ENCODE data around the gene TRNAU1AP. TPM values are rescaled to one million over a fixed set of nuclear protein-coding genes. Genes with fewer than 3 reads are reported as not detected.
"Not testable (repeated sequence)": the region's sequence is repeated elsewhere in the genome, so short reads cannot be mapped to it uniquely, and the experiment has no call there.

The TRNAU1AP gene
- total RNA-seq, 2 donors from 2014 or later: 43.1 to 44.3 TPM

DNA sequence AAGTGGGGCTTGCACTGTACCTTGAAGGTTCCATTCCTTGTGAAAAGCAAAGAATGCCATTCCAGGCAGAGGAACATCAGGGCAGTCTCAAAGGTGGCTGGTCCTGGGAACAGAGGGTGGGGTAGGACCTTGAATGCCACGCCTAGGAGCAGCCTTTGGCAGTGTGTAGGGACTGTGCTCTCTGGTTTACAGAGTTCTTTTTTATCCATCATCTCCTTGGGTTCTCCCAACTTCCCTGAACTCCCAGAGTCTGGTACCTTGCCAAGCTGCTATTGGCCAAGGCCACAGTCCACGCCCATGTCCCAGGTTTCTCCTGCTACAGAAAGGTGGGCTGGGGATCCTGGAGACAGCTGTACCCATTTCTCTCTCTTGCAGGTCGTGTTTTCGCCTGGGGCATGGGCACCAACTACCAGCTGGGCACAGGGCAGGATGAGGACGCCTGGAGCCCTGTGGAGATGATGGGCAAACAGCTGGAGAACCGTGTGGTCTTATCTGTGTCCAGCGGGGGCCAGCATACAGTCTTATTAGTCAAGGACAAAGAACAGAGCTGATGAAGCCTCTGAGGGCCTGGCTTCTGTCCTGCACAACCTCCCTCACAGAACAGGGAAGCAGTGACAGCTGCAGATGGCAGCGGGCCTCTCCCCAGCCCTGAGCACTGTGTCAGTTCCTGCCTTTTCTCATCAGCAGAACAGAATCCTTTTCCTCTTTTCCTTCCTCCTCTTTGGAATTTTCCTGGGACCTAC lies 15.3 kb upstream of the TRNAU1AP start:
- Mint-ChIP-seq H3K27me3 (no peaks in the 10 kb centered on the region), H3K4me1 (ENCODE audit: low read depth in 2 of 2) (no peaks in the 10 kb centered on the region), H3K4me3 (no peak overlapping the region), H3K36me3 (peaks cover 6% of the 10 kb centered on the region), H3K9me3 (no peaks in the 10 kb centered on the region), H3K27ac (no peak overlapping the region)
- ATAC-seq (no peak), DNase-seq (ENCODE audit: low spot score) (no peak)

DNA sequence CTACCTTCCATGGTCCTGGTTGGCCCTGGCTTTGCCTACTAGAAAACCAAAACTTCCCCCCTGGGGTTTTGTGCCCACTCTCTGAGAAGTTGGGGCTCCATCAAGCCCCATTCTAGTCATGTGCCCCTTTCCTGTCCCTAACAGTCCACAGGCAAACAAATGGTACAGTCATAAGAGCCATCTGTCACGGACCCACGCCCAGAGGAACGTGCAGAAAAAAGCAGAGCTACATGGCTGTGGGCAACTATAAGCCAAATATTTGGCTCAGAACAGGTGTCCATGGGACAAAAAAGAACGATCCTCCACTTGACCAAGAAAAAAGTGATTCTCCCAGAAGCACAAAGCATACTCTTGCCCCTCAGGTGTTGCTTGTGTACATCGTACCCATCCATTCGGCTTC lies 14.6 kb upstream of the TRNAU1AP start:
- Mint-ChIP-seq H3K27ac (no peak overlapping the region), H3K4me3 (no peak overlapping the region), H3K4me1 (ENCODE audit: low read depth in 2 of 2) (no peaks in the 10 kb centered on the region), H3K27me3 (no peaks in the 10 kb centered on the region), H3K9me3 (no peaks in the 10 kb centered on the region), H3K36me3 (peaks cover 6% of the 10 kb centered on the region)
- ATAC-seq: no peak
- DNase-seq (ENCODE audit: low spot score): no peak

DNA sequence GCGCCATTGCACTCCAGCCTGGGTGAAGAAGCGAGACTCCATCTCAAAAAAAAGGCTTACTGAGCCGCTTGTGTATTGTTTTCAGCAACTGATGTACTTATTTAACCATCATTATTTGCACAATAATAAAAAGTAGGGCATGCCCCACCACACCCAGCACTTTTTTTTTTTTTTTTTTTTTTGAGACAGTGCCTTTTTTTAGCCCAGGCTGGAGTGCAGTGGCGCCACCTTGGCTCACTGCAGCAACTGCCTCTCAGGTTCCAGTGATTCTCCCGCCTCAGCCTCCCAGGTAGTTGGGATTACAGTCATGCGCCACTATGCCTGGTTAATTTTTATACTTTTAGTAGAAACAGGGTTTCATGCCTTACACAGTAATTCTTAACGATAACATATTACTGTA lies 12.2 kb upstream of the TRNAU1AP start:
- H3K27me3 Mint-ChIP-seq: no peaks in the 10 kb centered on the region
- ATAC-seq (no peak), DNase-seq (ENCODE audit: low spot score) (no peak)
- no peaks in the 10 kb centered on the region for H3K4me1 Mint-ChIP-seq (ENCODE audit: low read depth in 2 of 2)
- H3K4me3 Mint-ChIP-seq: no peak overlapping the region
- no peak overlapping the region for H3K27ac Mint-ChIP-seq
- no peaks in the 10 kb centered on the region for H3K9me3 Mint-ChIP-seq
- H3K36me3 Mint-ChIP-seq: no peaks in the 10 kb centered on the region

GRCh38 chr1:28541414-28542015 lies 11.4 kb upstream of the TRNAU1AP start:
- DNase-seq (ENCODE audit: low spot score); H3K9me3 Mint-ChIP-seq; ATAC-seq; H3K27ac Mint-ChIP-seq; H3K4me1 Mint-ChIP-seq (ENCODE audit: low read depth in 2 of 2); H3K27me3 Mint-ChIP-seq; H3K36me3 Mint-ChIP-seq; H3K4me3 Mint-ChIP-seq: not testable (repeated sequence)

- Mint-ChIP-seq H3K27me3 (no peaks in the 10 kb centered on the region), H3K4me3 (no peak overlapping the region), H3K27ac (no peak overlapping the region), H3K4me1 (ENCODE audit: low read depth in 2 of 2) (no peaks in the 10 kb centered on the region), H3K9me3 (no peaks in the 10 kb centered on the region), H3K36me3 (no peaks in the 10 kb centered on the region)
- no peak for DNase-seq (ENCODE audit: low spot score)
- ATAC-seq: no peak
These were observed 7.6 kb upstream of the TRNAU1AP start for GRCh38 chr1:28545246-28545628.

- ATAC-seq (no peak), DNase-seq (ENCODE audit: low spot score) (no peak)
- Mint-ChIP-seq H3K4me1 (ENCODE audit: low read depth in 2 of 2) (peaks cover 5 to 9% of the 10 kb centered on the region in 2 donors), H3K4me3 (no peak overlapping the region), H3K36me3 (no peaks in the 10 kb centered on the region), H3K9me3 (no peaks in the 10 kb centered on the region), H3K27ac (no peak overlapping the region), H3K27me3 (no peaks in the 10 kb centered on the region)
These were observed 4.6 kb upstream of the TRNAU1AP start for GRCh38 chr1:28548318-28548717.

DNA sequence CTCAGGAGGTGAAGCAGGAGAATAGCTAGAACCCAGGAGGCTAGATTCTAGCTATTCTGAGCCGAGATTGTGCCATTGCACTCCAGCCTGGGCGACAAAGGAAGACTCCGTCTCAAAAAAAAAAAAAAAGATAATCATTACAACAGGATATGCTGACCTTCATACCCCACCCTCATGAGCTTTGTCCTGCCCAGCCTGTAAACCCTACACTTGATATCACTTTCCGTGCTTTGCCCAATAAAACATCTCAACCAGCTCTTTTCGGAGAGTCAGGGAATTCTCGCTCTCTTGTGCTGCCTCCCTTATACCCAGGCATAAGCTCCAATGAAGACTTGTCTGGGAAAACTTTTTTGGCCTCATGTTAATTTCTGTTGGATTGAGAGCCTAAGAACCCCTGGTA lies 1.5 kb upstream of the TRNAU1AP start:
- Mint-ChIP-seq H3K27ac (peak overlapping the region in 1 of 2 donors; percentile 95), H3K27me3 (no peaks in the 10 kb centered on the region), H3K36me3 (no peaks in the 10 kb centered on the region), H3K4me1 (ENCODE audit: low read depth in 2 of 2) (peaks cover 15% of the 10 kb centered on the region in 2 donors), H3K9me3 (no peaks in the 10 kb centered on the region), H3K4me3 (no peak overlapping the region)
- DNase-seq (ENCODE audit: low spot score): no peak
- ATAC-seq: no peak

DNA sequence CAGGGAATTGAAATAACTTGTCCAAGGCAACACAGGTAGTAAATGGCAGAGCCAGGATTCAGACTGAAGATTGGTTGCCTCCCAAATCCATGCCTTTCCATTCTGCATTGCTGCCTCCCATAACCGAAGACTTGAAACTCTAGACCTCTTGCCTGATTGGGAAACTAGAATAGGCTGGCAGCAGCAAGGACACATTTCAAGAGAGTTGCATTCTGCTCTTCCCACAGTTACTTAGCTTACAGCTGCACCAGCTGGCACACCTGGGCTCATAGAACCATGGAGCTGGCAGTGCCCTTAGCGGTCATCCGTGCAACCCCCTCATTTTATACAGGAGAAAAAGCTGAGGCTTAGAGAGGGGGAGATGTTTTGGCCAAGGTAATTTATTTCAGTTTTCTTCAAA lies 8.0 kb downstream of the TRNAU1AP start:
- no peaks in the 10 kb centered on the region for H3K9me3 Mint-ChIP-seq
- H3K36me3 Mint-ChIP-seq: no peaks in the 10 kb centered on the region
- H3K27me3 Mint-ChIP-seq: no peaks in the 10 kb centered on the region
- no peak for ATAC-seq
- no peak for DNase-seq (ENCODE audit: low spot score)
- H3K4me3 Mint-ChIP-seq: no peak overlapping the region
- H3K27ac Mint-ChIP-seq: no peak overlapping the region
- H3K4me1 Mint-ChIP-seq (ENCODE audit: low read depth in 2 of 2): no peaks in the 10 kb centered on the region

DNA sequence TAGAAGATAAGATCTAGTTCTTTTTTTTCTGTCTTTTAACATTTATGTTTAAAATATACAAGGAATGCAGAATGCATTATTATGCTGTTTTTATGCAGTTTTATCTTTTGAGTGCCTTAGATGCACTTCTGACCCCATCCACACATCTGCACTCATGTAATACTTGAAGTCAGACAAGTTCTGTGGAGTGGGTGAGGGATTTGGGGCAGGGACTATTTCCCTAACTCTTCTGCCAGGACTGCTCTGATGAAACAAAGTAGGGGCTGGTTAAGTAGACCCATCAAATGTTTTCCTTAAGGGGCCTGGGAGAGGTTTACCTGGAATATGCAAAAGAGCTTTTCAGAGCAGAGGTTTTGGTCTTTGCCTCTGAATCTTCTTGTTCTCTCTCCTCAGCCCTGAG lies 11.4 kb downstream of the TRNAU1AP start:
- ATAC-seq (no peak), DNase-seq (ENCODE audit: low spot score) (no peak)
- H3K36me3 Mint-ChIP-seq: peaks cover 11% of the 10 kb centered on the region
- H3K9me3 Mint-ChIP-seq: no peaks in the 10 kb centered on the region
- H3K27ac Mint-ChIP-seq: no peak overlapping the region
- no peak overlapping the region for H3K4me3 Mint-ChIP-seq
- no peaks in the 10 kb centered on the region for H3K4me1 Mint-ChIP-seq (ENCODE audit: low read depth in 2 of 2)
- H3K27me3 Mint-ChIP-seq: no peaks in the 10 kb centered on the region

- Mint-ChIP-seq H3K27me3 (no peaks in the 10 kb centered on the region), H3K4me3 (no peak overlapping the region), H3K4me1 (ENCODE audit: low read depth in 2 of 2) (no peaks in the 10 kb centered on the region), H3K27ac (peak overlapping the region in 1 of 2 donors; percentile 14), H3K9me3 (no peaks in the 10 kb centered on the region), H3K36me3 (peaks cover 11% of the 10 kb centered on the region)
- ATAC-seq (no peak), DNase-seq (ENCODE audit: low spot score) (no peak)
These were observed 12.2 kb downstream of the TRNAU1AP start for GRCh38 chr1:28565040-28565439.

- DNase-seq (ENCODE audit: low spot score) (no peak), ATAC-seq (no peak)
- H3K27ac Mint-ChIP-seq: peak overlapping the region in 1 of 2 donors; percentile 14
- H3K4me3 Mint-ChIP-seq: no peak overlapping the region
- no peaks in the 10 kb centered on the region for H3K4me1 Mint-ChIP-seq (ENCODE audit: low read depth in 2 of 2)
- H3K9me3 Mint-ChIP-seq: no peaks in the 10 kb centered on the region
- H3K36me3 Mint-ChIP-seq: peaks cover 11% of the 10 kb centered on the region
- H3K27me3 Mint-ChIP-seq: no peaks in the 10 kb centered on the region
These were observed 12.8 kb downstream of the TRNAU1AP start for GRCh38 chr1:28565726-28566125.

DNA sequence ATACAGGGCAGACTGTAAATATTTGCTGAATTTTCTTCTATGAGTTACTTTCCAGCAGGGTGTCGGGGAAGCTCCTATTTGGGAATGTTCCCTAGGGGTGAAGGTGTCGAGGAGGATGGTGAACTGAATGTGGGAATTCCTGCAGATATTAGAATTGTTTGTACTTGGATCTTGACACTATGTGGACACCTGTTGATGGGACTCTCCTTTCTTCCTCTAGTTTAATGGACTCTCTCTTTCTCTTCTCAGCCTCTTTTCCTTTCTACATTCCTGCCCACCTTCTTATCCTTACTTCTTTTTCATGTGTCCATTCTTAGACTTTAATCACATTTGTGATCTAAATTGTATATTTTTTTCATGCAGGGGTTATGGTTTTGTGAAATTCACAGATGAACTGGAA lies 14.0 kb downstream of the TRNAU1AP start:
- H3K36me3 Mint-ChIP-seq: peaks cover 15% of the 10 kb centered on the region
- H3K9me3 Mint-ChIP-seq: no peaks in the 10 kb centered on the region
- no peaks in the 10 kb centered on the region for H3K4me1 Mint-ChIP-seq (ENCODE audit: low read depth in 2 of 2)
- H3K27ac Mint-ChIP-seq: no peak overlapping the region
- DNase-seq (ENCODE audit: low spot score) (no peak), ATAC-seq (no peak)
- no peak overlapping the region for H3K4me3 Mint-ChIP-seq
- no peaks in the 10 kb centered on the region for H3K27me3 Mint-ChIP-seq

GRCh38 chr1:28571911-28572310 lies 19.0 kb downstream of the TRNAU1AP start:
- ATAC-seq (no peak), DNase-seq (ENCODE audit: low spot score) (no peak)
- no peak overlapping the region for H3K4me3 Mint-ChIP-seq
- H3K4me1 Mint-ChIP-seq (ENCODE audit: low read depth in 2 of 2): no peaks in the 10 kb centered on the region
- H3K27ac Mint-ChIP-seq: no peak overlapping the region
- no peaks in the 10 kb centered on the region for H3K27me3 Mint-ChIP-seq
- peaks cover 14% of the 10 kb centered on the region for H3K36me3 Mint-ChIP-seq
- no peaks in the 10 kb centered on the region for H3K9me3 Mint-ChIP-seq

GRCh38 chr1:28572891-28573290 lies 20.0 kb downstream of the TRNAU1AP start:
- not testable (repeated sequence) for DNase-seq (ENCODE audit: low spot score); H3K9me3 Mint-ChIP-seq; ATAC-seq; H3K4me3 Mint-ChIP-seq; H3K4me1 Mint-ChIP-seq (ENCODE audit: low read depth in 2 of 2); H3K27ac Mint-ChIP-seq; H3K27me3 Mint-ChIP-seq
- H3K36me3 Mint-ChIP-seq: peaks cover 13% of the 10 kb centered on the region

DNA sequence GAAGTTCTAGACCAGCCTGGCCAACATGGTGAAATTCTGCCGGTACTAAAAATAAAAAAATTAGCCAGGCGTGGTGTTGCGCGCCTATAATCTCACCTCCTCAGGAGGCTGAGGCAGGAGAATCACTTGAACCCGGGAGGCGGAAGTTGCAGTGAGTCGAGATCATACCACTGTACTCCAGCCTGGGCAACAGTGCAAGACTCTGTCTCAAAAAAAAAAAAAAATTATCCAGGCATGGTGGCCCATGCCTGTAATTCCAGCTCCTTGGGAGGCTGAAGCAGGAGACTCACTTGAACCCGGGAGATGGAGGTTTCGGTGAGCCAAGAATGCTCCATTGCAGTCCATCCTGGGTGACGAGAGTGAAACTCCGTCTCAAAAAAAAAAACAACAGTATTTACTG lies 20.7 kb downstream of the TRNAU1AP start:
- DNase-seq (ENCODE audit: low spot score): no peak
- Mint-ChIP-seq H3K4me1 (ENCODE audit: low read depth in 2 of 2) (peaks cover 7 to 8% of the 10 kb centered on the region in 2 donors), H3K36me3 (peaks cover 15% of the 10 kb centered on the region), H3K4me3 (no peak overlapping the region), H3K9me3 (no peaks in the 10 kb centered on the region), H3K27ac (no peak overlapping the region), H3K27me3 (no peaks in the 10 kb centered on the region)
- no peak for ATAC-seq

All from natural killer cell treated with Interleukin-12 subunit alpha and Interleukin-12 subunit beta and Interleukin-15 and Interleukin-18, amount 100 ng/mL, for 72 hours (primary cell).